Measurements from ENCODE around the gene VMP1. TPM values are rescaled to one million over a fixed set of nuclear protein-coding genes. Genes with fewer than 3 reads are reported as not detected.
A peak's percentile ranks its signal among the peaks of the same experiment; 100 is the strongest.

The VMP1 gene
- total and polyA plus RNA-seq, 2 of the 13 experiments (the other 11 are each of a cell fraction or from before 2014, with no cell fraction given): 186 to 271 TPM

DNA sequence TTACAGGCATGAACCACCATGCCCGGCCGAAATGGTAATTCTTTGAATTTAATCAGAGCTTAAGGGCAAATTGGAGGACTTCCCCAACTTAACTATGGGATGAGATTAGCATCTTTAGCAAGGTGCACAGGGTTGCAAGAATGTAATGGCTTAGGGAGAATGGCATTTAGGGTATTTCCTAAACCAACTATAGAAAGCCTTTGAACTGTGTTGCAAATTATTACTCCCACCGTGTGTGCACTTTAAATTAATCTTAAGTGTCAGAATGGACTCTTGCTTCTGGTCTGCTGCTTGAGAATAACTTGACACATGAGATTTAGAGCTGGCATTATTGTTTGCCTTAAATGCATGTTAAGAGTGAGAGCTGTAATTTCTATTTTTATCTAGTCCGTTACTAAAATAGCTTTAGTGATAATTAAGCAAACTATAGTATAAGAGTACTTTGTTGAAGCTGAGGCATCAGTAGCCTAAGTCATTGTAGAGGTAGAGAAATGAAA lies 125.5 kb downstream of the VMP1 start (continued):
- TF ChIP-seq ARID5B (CRISPR knock-in tag; IDR thresholded peaks at IDR 0.05) (peak; percentile 56), LCORL (IDR thresholded peaks at IDR 0.05) (no peak), LCORL (CRISPR knock-in tag; IDR thresholded peaks at IDR 0.05) (0 out of 2 replicates have a peak, but pooled peaks have one; percentile 21), MTA1 (CRISPR knock-in tag; IDR thresholded peaks at IDR 0.05; ENCODE audit: borderline replicate concordance) (no peak), PAXIP1 (CRISPR knock-in tag; conservative IDR thresholded peaks at IDR 0.05) (peak; percentile 43; the same call in 1 of the 2 replicates), MED1 (CRISPR knock-in tag; IDR thresholded peaks at IDR 0.05) (peak; percentile 76), CEBPB (IDR thresholded peaks at IDR 0.05; ENCODE audit: borderline replicate concordance, low read depth, low read length) (peak; percentile 49; the same call in 1 of the 2 replicates), FOXA3 (CRISPR knock-in tag; IDR thresholded peaks at IDR 0.05) (0 out of 2 replicates have a peak, but pooled peaks have one; percentile 10), DPF2 (CRISPR knock-in tag; IDR thresholded peaks at IDR 0.05; ENCODE audit: borderline replicate concordance, low read depth) (peak; percentile 23; the same call in 1 of the 2 replicates), ATF3 (CRISPR knock-in tag; IDR thresholded peaks at IDR 0.05) (0 out of 2 replicates have a peak, but pooled peaks have one; percentile 48), ZMYM2 (CRISPR knock-in tag; IDR thresholded peaks at IDR 0.05) (0 out of 2 replicates have a peak, but pooled peaks have one; percentile 44), ASH2L (IDR thresholded peaks at IDR 0.05; ENCODE audit: insufficient read length, low read depth, low read length) (peak; percentile 28), TEAD3 (CRISPR knock-in tag; optimal IDR thresholded peaks at IDR 0.05; ENCODE audit: borderline replicate concordance) (peak; percentile 75), HDAC2 (CRISPR knock-in tag; IDR thresholded peaks at IDR 0.05) (peak; percentile 37; the same call in 1 of the 2 replicates), ATF4 (CRISPR knock-in tag; IDR thresholded peaks at IDR 0.05) (no peak), CREM (IDR thresholded peaks at IDR 0.05) (peak; percentile 45; the same call in 1 of the 2 replicates), CREM (CRISPR knock-in tag; IDR thresholded peaks at IDR 0.05) (no peak)
- TF ChIP-seq, protein P1, sequence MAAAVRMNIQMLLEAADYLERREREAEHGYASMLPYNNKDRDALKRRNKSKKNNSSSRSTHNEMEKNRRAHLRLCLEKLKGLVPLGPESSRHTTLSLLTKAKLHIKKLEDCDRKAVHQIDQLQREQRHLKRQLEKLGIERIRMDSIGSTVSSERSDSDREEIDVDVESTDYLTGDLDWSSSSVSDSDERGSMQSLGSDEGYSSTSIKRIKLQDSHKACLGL (CRISPR knock-in tag; IDR thresholded peaks at IDR 0.05): no peak
- TF ChIP-seq, protein P2, sequence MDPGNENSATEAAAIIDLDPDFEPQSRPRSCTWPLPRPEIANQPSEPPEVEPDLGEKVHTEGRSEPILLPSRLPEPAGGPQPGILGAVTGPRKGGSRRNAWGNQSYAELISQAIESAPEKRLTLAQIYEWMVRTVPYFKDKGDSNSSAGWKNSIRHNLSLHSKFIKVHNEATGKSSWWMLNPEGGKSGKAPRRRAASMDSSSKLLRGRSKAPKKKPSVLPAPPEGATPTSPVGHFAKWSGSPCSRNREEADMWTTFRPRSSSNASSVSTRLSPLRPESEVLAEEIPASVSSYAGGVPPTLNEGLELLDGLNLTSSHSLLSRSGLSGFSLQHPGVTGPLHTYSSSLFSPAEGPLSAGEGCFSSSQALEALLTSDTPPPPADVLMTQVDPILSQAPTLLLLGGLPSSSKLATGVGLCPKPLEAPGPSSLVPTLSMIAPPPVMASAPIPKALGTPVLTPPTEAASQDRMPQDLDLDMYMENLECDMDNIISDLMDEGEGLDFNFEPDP (CRISPR knock-in tag; conservative IDR thresholded peaks at IDR 0.05): no peak
